Esophagus squamous epithelium (tissue), 5 donors: ENCODE measurements around the gene LDHAL6B. TPM values are rescaled to one million over a fixed set of nuclear protein-coding genes. Genes with fewer than 3 reads are reported as not detected.
A peak's percentile ranks its signal among the peaks of the same experiment; 100 is the strongest.
"Not testable (repeated sequence)": the region's sequence is repeated elsewhere in the genome, so short reads cannot be mapped to it uniquely, and the experiment has no call there.

ENCODE experiments used
- DNase-seq: peaks from one replicate; lab custom pipeline; 2025; lab: John Stamatoyannopoulos, UW
- H3K27ac ChIP-seq, 4 donors: fragments of 200-600 bp; sonication (generic); one replicate each; pipeline ENCODE4 v1.5.1; 2016 to 2019; ENCODE audit warnings: mild to moderate bottlenecking in 1 of 4
- H3K27me3 ChIP-seq, 4 donors: fragments of 200-600 bp; sonication (generic); 1 replicate in 3 of 4; 2 replicates in 1 of 4; pipeline versions ENCODE4 v1.5.1 to v1.6.0; 2017 to 2021; ENCODE audit warnings: antibody characterized with exemption in 1 of 4
- H3K36me3 ChIP-seq, 3 donors: fragments of 200-600 bp; sonication (generic); one replicate each; pipeline ENCODE4 v1.5.1; 2016 to 2019
- H3K4me1 ChIP-seq, 3 donors: fragments of 200-600 bp; sonication (generic); one replicate each; pipeline ENCODE4 v1.5.1; 2017 to 2019
- H3K4me3 ChIP-seq, 4 donors: fragments of 200-600 bp; sonication (generic); 1 replicate in 3 of 4; 2 replicates in 1 of 4; pipeline ENCODE4 v1.5.1; 2016 to 2019; ENCODE audit warnings: mild to moderate bottlenecking in 2 of 4, moderate library complexity in 1 of 4
- H3K9me3 ChIP-seq, 3 donors: fragments of 200-600 bp; sonication (generic); one replicate each; pipeline ENCODE4 v1.5.1; 2016 to 2019
- POLR2A ChIP-seq, 4 donors: fragments of 450-650 bp; IDR thresholded peaks; one replicate each; pipeline ENCODE4 v1.6.1; 2017; ENCODE audit warnings: antibody characterized with exemption in 4 of 4, mild to moderate bottlenecking in 4 of 4, moderate library complexity in 3 of 4
- WGBS, 2 donors: methylation state at CpG; one replicate each; pipeline ENCODE4 v1.1.5; 2018; 5-methylcytosine and 5-hydroxymethylcytosine counted together
- intact Hi-C: fragments of 100-400 bp; cut with DNase I; formaldehyde crosslinking; loops from one replicate; pipeline ENCODE4 v1.15.0; 2022
- total RNA-seq, 4 donors: library from RNA; depleted of rRNA; stranded (reverse); fragments of >200 nt; gene quantifications; one replicate each; pipeline ENCODE4 v1.1.0, GENCODE V29; 2016
- TF ChIP-seq, protein P1 (sequence below), 6 experiments: fragments of 450-650 bp in 4 of 6; fragments of 200-600 bp in 2 of 6; sonication (generic) in 2 of 6; IDR thresholded peaks; one replicate each; pipeline ENCODE4 v1.5.1; 2016 to 2019; ENCODE audit warnings: antibody characterized with exemption in 6 of 6, mild to moderate bottlenecking in 4 of 6, moderate library complexity in 4 of 6
- donor health status: DM: yes; HTN: yes; CAD: no.

LDHAL6B gene
- total RNA-seq, 4 donors from 2014 or later: not detected

DNA sequence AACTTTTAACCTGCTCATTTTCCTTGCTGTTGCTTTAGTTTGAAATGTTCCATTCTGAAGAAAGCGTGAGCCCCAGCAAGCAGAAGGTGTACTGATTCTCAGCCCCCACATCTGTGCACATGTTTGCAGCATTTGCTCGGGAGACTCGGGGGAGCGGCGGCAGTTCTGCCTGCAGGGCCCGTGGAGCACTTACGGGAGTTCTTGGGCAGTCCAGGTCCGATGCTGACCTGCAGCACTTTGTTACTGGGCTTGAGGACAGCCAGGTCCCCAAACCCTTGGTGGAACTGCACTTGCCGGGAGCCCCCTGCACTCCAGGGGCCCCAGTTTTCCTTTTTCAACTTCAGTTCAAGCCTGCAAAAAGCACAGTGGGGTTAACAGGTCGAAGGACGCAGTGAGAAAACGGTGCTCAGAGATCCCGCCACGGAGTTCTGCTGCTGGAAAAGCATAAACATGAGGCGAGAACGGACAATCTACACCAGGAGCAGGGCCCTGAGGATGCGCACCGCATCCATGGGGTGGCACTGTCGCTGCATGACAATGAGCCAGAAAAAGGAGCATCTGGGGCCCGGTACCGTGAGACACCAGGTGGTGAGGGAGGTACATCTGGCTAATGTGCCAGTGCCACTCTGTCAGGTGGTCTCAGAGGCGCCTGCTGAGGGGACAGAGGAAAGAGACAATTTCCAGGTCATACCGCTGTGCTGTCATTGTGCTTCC, 45.6 kb upstream of the LDHAL6B start:
- H3K27me3 ChIP-seq: no peaks in the 10 kb centered on the region
- no peak for DNase-seq
- no peak for TF ChIP-seq POLR2A (IDR thresholded peaks at IDR 0.05)
- TF ChIP-seq, protein P1, sequence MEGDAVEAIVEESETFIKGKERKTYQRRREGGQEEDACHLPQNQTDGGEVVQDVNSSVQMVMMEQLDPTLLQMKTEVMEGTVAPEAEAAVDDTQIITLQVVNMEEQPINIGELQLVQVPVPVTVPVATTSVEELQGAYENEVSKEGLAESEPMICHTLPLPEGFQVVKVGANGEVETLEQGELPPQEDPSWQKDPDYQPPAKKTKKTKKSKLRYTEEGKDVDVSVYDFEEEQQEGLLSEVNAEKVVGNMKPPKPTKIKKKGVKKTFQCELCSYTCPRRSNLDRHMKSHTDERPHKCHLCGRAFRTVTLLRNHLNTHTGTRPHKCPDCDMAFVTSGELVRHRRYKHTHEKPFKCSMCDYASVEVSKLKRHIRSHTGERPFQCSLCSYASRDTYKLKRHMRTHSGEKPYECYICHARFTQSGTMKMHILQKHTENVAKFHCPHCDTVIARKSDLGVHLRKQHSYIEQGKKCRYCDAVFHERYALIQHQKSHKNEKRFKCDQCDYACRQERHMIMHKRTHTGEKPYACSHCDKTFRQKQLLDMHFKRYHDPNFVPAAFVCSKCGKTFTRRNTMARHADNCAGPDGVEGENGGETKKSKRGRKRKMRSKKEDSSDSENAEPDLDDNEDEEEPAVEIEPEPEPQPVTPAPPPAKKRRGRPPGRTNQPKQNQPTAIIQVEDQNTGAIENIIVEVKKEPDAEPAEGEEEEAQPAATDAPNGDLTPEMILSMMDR (IDR thresholded peaks at IDR 0.05): peak in 4 of 6 experiments; percentile 17 to 59 (median 31)
- 85 to 92% methylated on average over 19 to 20 of the region's 23 CpGs for WGBS, 2 donors
- no peak overlapping the region for H3K4me3 ChIP-seq
- H3K4me1 ChIP-seq: peaks cover 8 to 46% (median 17%) of the 10 kb centered on the region in 3 donors
- no peak overlapping the region for H3K27ac ChIP-seq
- H3K36me3 ChIP-seq: peaks cover 0 to 71% (median 12%) of the 10 kb centered on the region in 3 donors
- intact Hi-C loops: no loop called here
- no peaks in the 10 kb centered on the region for H3K9me3 ChIP-seq

DNA sequence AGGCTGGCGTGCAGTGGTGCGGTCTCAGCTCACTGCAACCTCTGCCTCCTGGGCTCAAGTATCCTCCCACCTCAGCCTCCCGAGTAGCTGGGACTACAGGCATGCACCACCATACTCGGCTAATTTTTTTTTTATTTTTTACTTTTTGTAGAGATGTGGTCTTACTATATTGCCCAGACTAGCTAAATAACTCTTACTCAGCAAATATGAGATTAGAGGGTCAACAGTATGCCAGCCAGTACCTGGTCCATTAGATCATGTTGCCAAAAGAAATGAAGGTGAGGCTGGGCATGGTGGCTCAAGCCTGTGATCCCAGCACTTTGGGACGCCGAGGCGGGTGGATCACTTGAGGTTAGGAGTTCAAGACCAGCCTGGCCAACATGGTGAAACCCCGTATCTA, 44.6 kb upstream of the LDHAL6B start:
- Histone ChIP-seq H3K4me1 (peaks cover 8 to 56% (median 17%) of the 10 kb centered on the region in 3 donors), H3K36me3 (peaks cover 0 to 61% (median 12%) of the 10 kb centered on the region in 3 donors)
- DNase-seq, H3K27me3 ChIP-seq, H3K4me3 ChIP-seq, H3K9me3 ChIP-seq, intact Hi-C loops, H3K27ac ChIP-seq: not testable (repeated sequence)
- 92 to 96% methylated on average over 8 of the region's 8 CpGs for WGBS, 2 donors

DNA sequence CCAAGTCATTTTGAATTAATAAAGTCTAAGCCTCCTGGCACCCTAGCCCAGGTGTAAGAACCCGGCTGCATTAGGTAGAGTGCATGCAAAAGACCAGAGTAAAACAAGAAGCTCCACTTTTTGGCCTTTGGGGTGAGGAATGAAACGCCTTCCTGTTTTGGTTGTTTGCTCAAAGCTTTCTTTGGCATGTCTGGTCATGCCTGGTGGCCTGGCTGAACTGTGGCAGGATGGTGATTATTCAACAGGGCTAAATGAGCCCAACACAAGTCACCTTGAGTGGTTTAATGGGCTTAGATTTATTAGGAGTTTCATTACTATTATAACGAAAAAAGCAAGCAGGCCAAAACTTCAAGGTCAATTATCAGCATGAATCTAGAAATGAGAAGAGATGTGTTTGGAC, 40.9 kb upstream of the LDHAL6B start:
- Histone ChIP-seq H3K27me3 (no peaks in the 10 kb centered on the region), H3K4me1 (peaks cover 25 to 63% (median 28%) of the 10 kb centered on the region in 3 donors), H3K9me3 (no peaks in the 10 kb centered on the region), H3K36me3 (peaks cover 0 to 24% (median 8%) of the 10 kb centered on the region in 3 donors), H3K27ac (peak overlapping the region; percentile 63 to 83 (median 77)), H3K4me3 (no peak overlapping the region)
- intact Hi-C loops: no loop called here
- DNase-seq: no peak
- TF ChIP-seq POLR2A (IDR thresholded peaks at IDR 0.05): no peak
- TF ChIP-seq, protein P1 (IDR thresholded peaks at IDR 0.05): no peak
- WGBS, 2 donors: 31 to 52% methylated on average over 3 of the region's 3 CpGs

DNA sequence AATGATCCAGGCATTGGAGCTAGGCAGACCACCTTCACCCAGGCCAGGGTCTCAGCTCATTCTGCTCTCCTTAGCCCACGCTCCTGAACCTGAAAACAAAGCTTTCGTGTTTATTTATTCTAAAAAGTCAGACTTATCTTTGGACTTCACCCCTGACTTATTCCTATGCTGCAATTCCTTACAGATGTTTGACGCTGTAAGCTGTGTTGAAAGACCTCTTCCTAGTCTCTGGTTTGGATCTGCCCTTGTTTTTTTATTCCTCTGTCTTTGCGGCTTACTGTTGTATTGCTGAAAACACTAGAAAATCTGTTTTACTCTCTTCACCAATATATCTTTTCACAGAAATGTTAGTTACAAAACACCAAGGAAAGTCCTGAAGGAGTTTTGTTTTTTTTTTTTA, 40.5 kb upstream of the LDHAL6B start:
- peak overlapping the region; percentile 63 to 83 (median 77) for H3K27ac ChIP-seq
- intact Hi-C loops: no loop called here

DNA sequence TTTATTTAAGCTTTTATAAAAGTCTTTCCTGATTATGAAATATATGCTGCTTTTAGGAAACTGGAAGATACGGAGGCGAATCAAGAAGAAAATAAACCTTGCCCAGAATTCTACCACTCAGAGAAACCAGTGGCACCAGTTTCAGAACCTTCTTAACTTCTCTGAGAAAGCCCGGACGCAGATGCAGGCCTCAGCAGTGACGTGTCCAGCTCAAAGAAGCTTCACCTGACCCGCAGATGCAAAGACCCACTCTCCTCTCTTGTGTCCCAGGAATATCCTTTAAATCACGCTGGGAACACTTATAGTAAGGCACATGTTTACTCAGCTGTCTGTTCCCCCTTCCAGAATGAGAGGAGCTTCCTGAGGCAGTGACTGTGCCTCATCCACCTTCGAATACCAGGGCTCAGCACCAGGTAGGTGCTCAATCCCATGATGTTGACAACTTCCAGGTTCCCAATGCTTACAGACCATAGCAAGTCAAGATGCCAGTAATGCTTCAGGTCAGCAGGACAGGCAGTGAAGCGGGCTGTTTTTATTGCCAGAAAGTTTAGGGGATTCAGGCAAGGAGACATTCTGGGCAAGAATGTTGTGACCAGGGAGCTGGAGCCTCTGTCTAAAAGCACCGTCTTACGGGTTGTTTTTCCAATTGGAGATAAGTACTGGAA, 39.9 kb upstream of the LDHAL6B start:
- Histone ChIP-seq H3K9me3 (no peaks in the 10 kb centered on the region), H3K4me1 (peaks cover 30 to 73% (median 33%) of the 10 kb centered on the region in 3 donors), H3K27ac (peak overlapping the region; percentile 63 to 83 (median 77)), H3K27me3 (no peaks in the 10 kb centered on the region), H3K4me3 (no peak overlapping the region), H3K36me3 (peaks cover 0 to 21% (median 3%) of the 10 kb centered on the region in 3 donors)
- no peak for DNase-seq
- 52 to 64% methylated on average over 7 to 11 of the region's 11 CpGs for WGBS, 2 donors
- TF ChIP-seq POLR2A (IDR thresholded peaks at IDR 0.05): no peak
- TF ChIP-seq, protein P1 (IDR thresholded peaks at IDR 0.05): no peak
- intact Hi-C loops: no loop called here

More for the DNA sequence above, 40.5 kb upstream of the LDHAL6B start:
- Histone ChIP-seq H3K4me3 (no peak overlapping the region), H3K27me3 (no peaks in the 10 kb centered on the region), H3K4me1 (peaks cover 29 to 68% (median 32%) of the 10 kb centered on the region in 3 donors), H3K36me3 (peaks cover 0 to 21% (median 7%) of the 10 kb centered on the region in 3 donors), H3K9me3 (no peaks in the 10 kb centered on the region)
- no peak for TF ChIP-seq POLR2A (IDR thresholded peaks at IDR 0.05)
- TF ChIP-seq, protein P1 (IDR thresholded peaks at IDR 0.05): no peak
- 43 to 44% methylated on average over 4 of the region's 4 CpGs for WGBS, 2 donors
- no peak for DNase-seq
